CD4-positive, alpha-beta T cell treated with Interleukin-10 for 1 hour (primary cell): ENCODE data around the gene FAM24B.

Experiments used
- DNase-seq: peaks from one replicate; pipeline ENCODE4 v3.0.0-alpha.2; 2020

FAM24B gene

GRCh38 chr10:122822973-122823690 is 56.2 kb downstream of the FAM24B start:
- no peak for DNase-seq

- DNase-seq = no peak
These were observed 57.6 kb downstream of the FAM24B start for GRCh38 chr10:122821808-122822207.

- DNase-seq = no peak
These were observed 63.9 kb downstream of the FAM24B start for GRCh38 chr10:122815458-122815857.

- no peak for DNase-seq
These were observed 64.9 kb downstream of the FAM24B start for GRCh38 chr10:122814493-122814892.

GRCh38 chr10:122812751-122813150 is 66.6 kb downstream of the FAM24B start:
- no peak for DNase-seq

- no peak for DNase-seq
These were observed 77.1 kb downstream of the FAM24B start for GRCh38 chr10:122802282-122802681.
